A549 (cell line): ENCODE results near the gene MEF2C.

Experiments
- CEBPB ChIP-seq, 2 experiments: fragments of >200 bp in 1 of 2; sonication (Bioruptor Twin) in 1 of 2; formaldehyde crosslinking in 1 of 2; IDR thresholded peaks; 2 replicates each; pipeline ENCODE4 v1.6.1; 2012 to 2016
- POLR2AphosphoS2 ChIP-seq: conservative IDR thresholded peaks from 2 replicates; pipeline ENCODE4 v1.6.1; 2012; ENCODE audit warnings: low read length, improper control_type of control experiment, inconsistent platforms
- RAD21 ChIP-seq, 2 experiments: fragments of >200 bp in 1 of 2; sonication (Bioruptor Twin) in 1 of 2; formaldehyde crosslinking in 1 of 2; IDR thresholded peaks in 1 of 2; conservative IDR thresholded peaks in 1 of 2; 2 replicates in 1 of 2; 3 replicates in 1 of 2; pipeline ENCODE4 v1.6.1; 2012 to 2018; ENCODE audit warnings: inconsistent platforms in 1 of 2
- RCOR1 ChIP-seq: fragments of 150-350 bp; IDR thresholded peaks from 2 replicates; pipeline ENCODE4 v1.6.1; 2014; ENCODE audit warnings: antibody characterized with exemption, low read length, low read depth
- SREBF2 ChIP-seq: fragments of 450-650 bp; IDR thresholded peaks from 2 replicates; pipeline ENCODE4 v1.6.1; 2014; ENCODE audit warnings: mild to moderate bottlenecking, moderate library complexity
- TF ChIP-seq, protein P1 (sequence below): IDR thresholded peaks from 2 replicates; pipeline ENCODE4 v1.6.1; 2012
- TF ChIP-seq, protein P2 (sequence below): fragments of >200 bp; sonication (Bioruptor Twin); formaldehyde crosslinking; IDR thresholded peaks from 3 replicates; pipeline ENCODE4 v1.5.1; 2016
- TF ChIP-seq, protein P3 (sequence below): IDR thresholded peaks from 2 replicates; pipeline ENCODE4 v1.6.1; 2012
- TF ChIP-seq, protein P4 (sequence below): fragments of 200-600 bp; sonication (generic); IDR thresholded peaks from 2 replicates; pipeline ENCODE4 v1.6.1; 2016; ENCODE audit warnings: antibody characterized with exemption, mild to moderate bottlenecking, moderate library complexity

DNA sequence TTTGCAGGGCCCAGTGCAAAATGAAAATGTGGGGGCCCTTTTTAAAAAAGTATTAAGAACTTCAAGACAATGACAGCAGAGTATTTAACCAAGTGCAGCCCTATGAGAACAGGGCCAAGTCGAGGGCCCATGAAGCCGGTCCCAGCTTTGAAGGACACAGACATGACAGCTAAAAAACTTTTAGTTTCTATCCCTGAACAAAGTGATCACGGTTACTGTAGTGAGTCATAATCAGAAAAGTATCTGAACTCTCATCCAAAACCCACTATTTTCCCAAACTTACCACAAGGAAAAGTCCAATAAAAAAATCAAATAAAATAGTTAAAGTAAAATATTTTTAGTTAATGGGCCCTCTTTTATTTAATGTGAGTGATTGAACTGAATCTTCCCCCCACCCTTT lies 126.0 kb downstream of the MEF2C start:
- TF ChIP-seq, protein P1, sequence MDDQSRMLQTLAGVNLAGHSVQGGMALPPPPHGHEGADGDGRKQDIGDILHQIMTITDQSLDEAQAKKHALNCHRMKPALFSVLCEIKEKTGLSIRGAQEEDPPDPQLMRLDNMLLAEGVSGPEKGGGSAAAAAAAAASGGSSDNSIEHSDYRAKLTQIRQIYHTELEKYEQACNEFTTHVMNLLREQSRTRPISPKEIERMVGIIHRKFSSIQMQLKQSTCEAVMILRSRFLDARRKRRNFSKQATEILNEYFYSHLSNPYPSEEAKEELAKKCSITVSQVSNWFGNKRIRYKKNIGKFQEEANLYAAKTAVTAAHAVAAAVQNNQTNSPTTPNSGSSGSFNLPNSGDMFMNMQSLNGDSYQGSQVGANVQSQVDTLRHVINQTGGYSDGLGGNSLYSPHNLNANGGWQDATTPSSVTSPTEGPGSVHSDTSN: no peak
- TF ChIP-seq RAD21 (conservative IDR thresholded peaks at IDR 0.05 in 1 of 2, IDR thresholded peaks at IDR 0.05 in 1 of 2) (no peak), SREBF2 (no peak), RCOR1 (no peak), CEBPB (IDR thresholded peaks at IDR 0.05) (no peak), POLR2AphosphoS2 (no peak)
- TF ChIP-seq, protein P2, sequence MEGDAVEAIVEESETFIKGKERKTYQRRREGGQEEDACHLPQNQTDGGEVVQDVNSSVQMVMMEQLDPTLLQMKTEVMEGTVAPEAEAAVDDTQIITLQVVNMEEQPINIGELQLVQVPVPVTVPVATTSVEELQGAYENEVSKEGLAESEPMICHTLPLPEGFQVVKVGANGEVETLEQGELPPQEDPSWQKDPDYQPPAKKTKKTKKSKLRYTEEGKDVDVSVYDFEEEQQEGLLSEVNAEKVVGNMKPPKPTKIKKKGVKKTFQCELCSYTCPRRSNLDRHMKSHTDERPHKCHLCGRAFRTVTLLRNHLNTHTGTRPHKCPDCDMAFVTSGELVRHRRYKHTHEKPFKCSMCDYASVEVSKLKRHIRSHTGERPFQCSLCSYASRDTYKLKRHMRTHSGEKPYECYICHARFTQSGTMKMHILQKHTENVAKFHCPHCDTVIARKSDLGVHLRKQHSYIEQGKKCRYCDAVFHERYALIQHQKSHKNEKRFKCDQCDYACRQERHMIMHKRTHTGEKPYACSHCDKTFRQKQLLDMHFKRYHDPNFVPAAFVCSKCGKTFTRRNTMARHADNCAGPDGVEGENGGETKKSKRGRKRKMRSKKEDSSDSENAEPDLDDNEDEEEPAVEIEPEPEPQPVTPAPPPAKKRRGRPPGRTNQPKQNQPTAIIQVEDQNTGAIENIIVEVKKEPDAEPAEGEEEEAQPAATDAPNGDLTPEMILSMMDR: no peak
- TF ChIP-seq, protein P3, sequence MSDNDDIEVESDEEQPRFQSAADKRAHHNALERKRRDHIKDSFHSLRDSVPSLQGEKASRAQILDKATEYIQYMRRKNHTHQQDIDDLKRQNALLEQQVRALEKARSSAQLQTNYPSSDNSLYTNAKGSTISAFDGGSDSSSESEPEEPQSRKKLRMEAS: no peak
- TF ChIP-seq, protein P4, sequence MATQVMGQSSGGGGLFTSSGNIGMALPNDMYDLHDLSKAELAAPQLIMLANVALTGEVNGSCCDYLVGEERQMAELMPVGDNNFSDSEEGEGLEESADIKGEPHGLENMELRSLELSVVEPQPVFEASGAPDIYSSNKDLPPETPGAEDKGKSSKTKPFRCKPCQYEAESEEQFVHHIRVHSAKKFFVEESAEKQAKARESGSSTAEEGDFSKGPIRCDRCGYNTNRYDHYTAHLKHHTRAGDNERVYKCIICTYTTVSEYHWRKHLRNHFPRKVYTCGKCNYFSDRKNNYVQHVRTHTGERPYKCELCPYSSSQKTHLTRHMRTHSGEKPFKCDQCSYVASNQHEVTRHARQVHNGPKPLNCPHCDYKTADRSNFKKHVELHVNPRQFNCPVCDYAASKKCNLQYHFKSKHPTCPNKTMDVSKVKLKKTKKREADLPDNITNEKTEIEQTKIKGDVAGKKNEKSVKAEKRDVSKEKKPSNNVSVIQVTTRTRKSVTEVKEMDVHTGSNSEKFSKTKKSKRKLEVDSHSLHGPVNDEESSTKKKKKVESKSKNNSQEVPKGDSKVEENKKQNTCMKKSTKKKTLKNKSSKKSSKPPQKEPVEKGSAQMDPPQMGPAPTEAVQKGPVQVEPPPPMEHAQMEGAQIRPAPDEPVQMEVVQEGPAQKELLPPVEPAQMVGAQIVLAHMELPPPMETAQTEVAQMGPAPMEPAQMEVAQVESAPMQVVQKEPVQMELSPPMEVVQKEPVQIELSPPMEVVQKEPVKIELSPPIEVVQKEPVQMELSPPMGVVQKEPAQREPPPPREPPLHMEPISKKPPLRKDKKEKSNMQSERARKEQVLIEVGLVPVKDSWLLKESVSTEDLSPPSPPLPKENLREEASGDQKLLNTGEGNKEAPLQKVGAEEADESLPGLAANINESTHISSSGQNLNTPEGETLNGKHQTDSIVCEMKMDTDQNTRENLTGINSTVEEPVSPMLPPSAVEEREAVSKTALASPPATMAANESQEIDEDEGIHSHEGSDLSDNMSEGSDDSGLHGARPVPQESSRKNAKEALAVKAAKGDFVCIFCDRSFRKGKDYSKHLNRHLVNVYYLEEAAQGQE: no peak
